ENCODE data around the gene GPATCH8.

DNA sequence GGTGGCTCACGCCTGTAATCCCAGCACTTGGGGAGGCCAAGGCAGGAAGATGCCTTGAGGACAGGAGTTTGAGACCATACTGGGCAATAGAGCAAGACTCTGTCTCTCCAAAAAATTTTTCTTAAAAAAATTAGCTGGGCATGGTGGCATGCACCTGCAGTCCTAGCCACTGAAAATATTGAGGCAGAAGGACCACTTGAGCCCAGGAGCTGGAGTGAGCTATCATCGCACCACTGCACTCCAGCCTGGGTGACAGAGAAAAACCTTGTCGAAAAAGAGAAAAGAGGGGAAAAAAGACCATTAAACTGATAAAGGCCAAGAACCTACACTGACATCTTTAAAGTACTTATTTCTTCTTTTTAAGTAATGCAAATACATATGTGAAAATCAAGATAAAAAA lies 60.4 kb downstream of the GPATCH8 start:
- TF ChIP-seq FOSL1 (tag; conservative IDR thresholded peaks at IDR 0.05) (no peak), PHF21A (IDR thresholded peaks at IDR 0.05; ENCODE audit: borderline replicate concordance, low read depth) (no peak), ESRRA (IDR thresholded peaks at IDR 0.05; ENCODE audit: borderline replicate concordance, low read depth) (no peak), RCOR1 (IDR thresholded peaks at IDR 0.05; ENCODE audit: borderline replicate concordance in 1 of 2, low read depth in 2 of 2, low read length in 2 of 2) (no peak), MXI1 (IDR thresholded peaks at IDR 0.05; ENCODE audit: low read depth, low read length) (no peak), TCF7L2 (IDR thresholded peaks at IDR 0.05; ENCODE audit: low read depth, low read length) (no peak), CREM (IDR thresholded peaks at IDR 0.05; ENCODE audit: low read depth) (no peak), PCBP1 (IDR thresholded peaks at IDR 0.05; ENCODE audit: low read depth, low read length, poor library complexity, severe bottlenecking) (no peak), MYC (IDR thresholded peaks at IDR 0.05; ENCODE audit: low read depth, low read length) (no peak), MYC (CRISPR knock-in tag; IDR thresholded peaks at IDR 0.05; ENCODE audit: borderline replicate concordance, low read depth) (no peak)
- TF ChIP-seq, protein P1, sequence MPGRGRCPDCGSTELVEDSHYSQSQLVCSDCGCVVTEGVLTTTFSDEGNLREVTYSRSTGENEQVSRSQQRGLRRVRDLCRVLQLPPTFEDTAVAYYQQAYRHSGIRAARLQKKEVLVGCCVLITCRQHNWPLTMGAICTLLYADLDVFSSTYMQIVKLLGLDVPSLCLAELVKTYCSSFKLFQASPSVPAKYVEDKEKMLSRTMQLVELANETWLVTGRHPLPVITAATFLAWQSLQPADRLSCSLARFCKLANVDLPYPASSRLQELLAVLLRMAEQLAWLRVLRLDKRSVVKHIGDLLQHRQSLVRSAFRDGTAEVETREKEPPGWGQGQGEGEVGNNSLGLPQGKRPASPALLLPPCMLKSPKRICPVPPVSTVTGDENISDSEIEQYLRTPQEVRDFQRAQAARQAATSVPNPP (IDR thresholded peaks at IDR 0.05; ENCODE audit: borderline replicate concordance, insufficient read depth, insufficient read length): no peak
- TF ChIP-seq, protein P2, sequence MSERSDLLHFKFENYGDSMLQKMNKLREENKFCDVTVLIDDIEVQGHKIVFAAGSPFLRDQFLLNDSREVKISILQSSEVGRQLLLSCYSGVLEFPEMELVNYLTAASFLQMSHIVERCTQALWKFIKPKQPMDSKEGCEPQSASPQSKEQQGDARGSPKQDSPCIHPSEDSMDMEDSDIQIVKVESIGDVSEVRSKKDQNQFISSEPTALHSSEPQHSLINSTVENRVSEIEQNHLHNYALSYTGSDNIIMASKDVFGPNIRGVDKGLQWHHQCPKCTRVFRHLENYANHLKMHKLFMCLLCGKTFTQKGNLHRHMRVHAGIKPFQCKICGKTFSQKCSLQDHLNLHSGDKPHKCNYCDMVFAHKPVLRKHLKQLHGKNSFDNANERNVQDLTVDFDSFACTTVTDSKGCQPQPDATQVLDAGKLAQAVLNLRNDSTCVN (CRISPR knock-in tag; IDR thresholded peaks at IDR 0.05): no peak
- TF ChIP-seq, protein P3, sequence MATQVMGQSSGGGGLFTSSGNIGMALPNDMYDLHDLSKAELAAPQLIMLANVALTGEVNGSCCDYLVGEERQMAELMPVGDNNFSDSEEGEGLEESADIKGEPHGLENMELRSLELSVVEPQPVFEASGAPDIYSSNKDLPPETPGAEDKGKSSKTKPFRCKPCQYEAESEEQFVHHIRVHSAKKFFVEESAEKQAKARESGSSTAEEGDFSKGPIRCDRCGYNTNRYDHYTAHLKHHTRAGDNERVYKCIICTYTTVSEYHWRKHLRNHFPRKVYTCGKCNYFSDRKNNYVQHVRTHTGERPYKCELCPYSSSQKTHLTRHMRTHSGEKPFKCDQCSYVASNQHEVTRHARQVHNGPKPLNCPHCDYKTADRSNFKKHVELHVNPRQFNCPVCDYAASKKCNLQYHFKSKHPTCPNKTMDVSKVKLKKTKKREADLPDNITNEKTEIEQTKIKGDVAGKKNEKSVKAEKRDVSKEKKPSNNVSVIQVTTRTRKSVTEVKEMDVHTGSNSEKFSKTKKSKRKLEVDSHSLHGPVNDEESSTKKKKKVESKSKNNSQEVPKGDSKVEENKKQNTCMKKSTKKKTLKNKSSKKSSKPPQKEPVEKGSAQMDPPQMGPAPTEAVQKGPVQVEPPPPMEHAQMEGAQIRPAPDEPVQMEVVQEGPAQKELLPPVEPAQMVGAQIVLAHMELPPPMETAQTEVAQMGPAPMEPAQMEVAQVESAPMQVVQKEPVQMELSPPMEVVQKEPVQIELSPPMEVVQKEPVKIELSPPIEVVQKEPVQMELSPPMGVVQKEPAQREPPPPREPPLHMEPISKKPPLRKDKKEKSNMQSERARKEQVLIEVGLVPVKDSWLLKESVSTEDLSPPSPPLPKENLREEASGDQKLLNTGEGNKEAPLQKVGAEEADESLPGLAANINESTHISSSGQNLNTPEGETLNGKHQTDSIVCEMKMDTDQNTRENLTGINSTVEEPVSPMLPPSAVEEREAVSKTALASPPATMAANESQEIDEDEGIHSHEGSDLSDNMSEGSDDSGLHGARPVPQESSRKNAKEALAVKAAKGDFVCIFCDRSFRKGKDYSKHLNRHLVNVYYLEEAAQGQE (IDR thresholded peaks at IDR 0.05; ENCODE audit: borderline replicate concordance): no peak
- TF ChIP-seq, protein P3 (CRISPR knock-in tag; IDR thresholded peaks at IDR 0.05; ENCODE audit: low read depth): no peak
- TF ChIP-seq, protein P4, sequence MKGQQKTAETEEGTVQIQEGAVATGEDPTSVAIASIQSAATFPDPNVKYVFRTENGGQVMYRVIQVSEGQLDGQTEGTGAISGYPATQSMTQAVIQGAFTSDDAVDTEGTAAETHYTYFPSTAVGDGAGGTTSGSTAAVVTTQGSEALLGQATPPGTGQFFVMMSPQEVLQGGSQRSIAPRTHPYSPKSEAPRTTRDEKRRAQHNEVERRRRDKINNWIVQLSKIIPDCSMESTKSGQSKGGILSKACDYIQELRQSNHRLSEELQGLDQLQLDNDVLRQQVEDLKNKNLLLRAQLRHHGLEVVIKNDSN (CRISPR knock-in tag; IDR thresholded peaks at IDR 0.05): no peak

Measured in K562 (cell line).